SK-N-SH (cell line): ENCODE measurements around the gene MYL5. TPM values are rescaled to one million over a fixed set of nuclear protein-coding genes. Genes with fewer than 3 reads are reported as not detected.

Source experiments
- CTCF ChIA-PET: fragments of 300-600, 350-600 bp; formaldehyde crosslinking; extraction: SDS; loops from one replicate; lab custom pipeline; 2021; lab: Yijun Ruan, JAX
- POLR2A ChIA-PET: fragments of 350-600 bp; sonication (Branson Sonifier 250); formaldehyde crosslinking; extraction: SDS; loops from one replicate; lab custom pipeline; 2020; ENCODE audit warnings: antibody characterized with exemption, inconsistent platforms; lab: Yijun Ruan, JAX
- DNase-seq: peaks from one replicate; pipeline ENCODE4 v3.0.0; 2012
- H2AFZ ChIP-seq: fragments of 200-600 bp; sonication (generic); 2 replicates; pipeline ENCODE4 v1.8.1; 2016; ENCODE audit warnings: antibody characterized with exemption, mild to moderate bottlenecking, low read depth
- H3F3A ChIP-seq: fragments of 200-600 bp; sonication (generic); replicated peaks from 2 replicates; pipeline ENCODE3; 2016; ENCODE audit warnings: antibody characterized with exemption, mild to moderate bottlenecking; ENCODE audit not compliant: insufficient read depth
- H3K27ac ChIP-seq, 2 experiments: fragments of 200-500 bp in 1 of 2; fragments of 200-600 bp in 1 of 2; sonication (Bioruptor generic) in 1 of 2; sonication (generic), shearing (Covaris generic) in 1 of 2; 2 replicates each; pipeline versions ENCODE4 v1.5.1 to v1.6.1; 2014 to 2016; ENCODE audit warnings: low read depth in 2 of 2, inconsistent platforms in 1 of 2, low read length in 1 of 2, mild to moderate bottlenecking in 1 of 2, mixed read lengths in 1 of 2
- H3K27me3 ChIP-seq: fragments of 200-600 bp; sonication (generic), shearing (Covaris generic); 2 replicates; pipeline ENCODE4 v1.6.1; 2016; ENCODE audit warnings: mixed run types; ENCODE audit not compliant: insufficient read depth
- H3K36me3 ChIP-seq, 2 experiments: fragments of 200-500 bp in 1 of 2; fragments of 200-600 bp in 1 of 2; sonication (Bioruptor generic) in 1 of 2; sonication (generic) in 1 of 2; replicated peaks in 1 of 2; 2 replicates each; pipeline versions ENCODE3 to v1.5.1; 2014 to 2016; ENCODE audit warnings: low read length in 1 of 2, mild to moderate bottlenecking in 1 of 2; ENCODE audit not compliant: insufficient read depth in 2 of 2, control insufficient read depth in 1 of 2
- H3K4me1 ChIP-seq, 2 experiments: fragments of 200-500 bp in 1 of 2; fragments of 200-600 bp in 1 of 2; sonication (Bioruptor generic) in 1 of 2; sonication (generic), shearing (Covaris generic) in 1 of 2; 2 replicates each; pipeline versions ENCODE4 v1.5.1 to v1.6.1; 2014 to 2016; ENCODE audit warnings: low read depth in 1 of 2, low read length in 1 of 2, mixed run types in 1 of 2; ENCODE audit not compliant: insufficient read depth in 2 of 2, control insufficient read depth in 1 of 2
- H3K4me2 ChIP-seq: fragments of 200-600 bp; sonication (generic), shearing (Covaris generic); 2 replicates; pipeline ENCODE4 v1.6.1; 2017; ENCODE audit warnings: mixed run types
- H3K4me3 ChIP-seq, 2 experiments: fragments of 200-500 bp in 1 of 2; fragments of 200-600 bp in 1 of 2; sonication (Bioruptor generic) in 1 of 2; sonication (generic), shearing (Covaris generic) in 1 of 2; 2 replicates each; pipeline versions ENCODE4 v1.5.1 to v1.8.1; 2014 to 2016; ENCODE audit warnings: low read depth in 2 of 2, inconsistent platforms in 1 of 2, low read length in 1 of 2, mild to moderate bottlenecking in 1 of 2, mixed read lengths in 1 of 2, moderate library complexity in 1 of 2
- H3K79me2 ChIP-seq: fragments of 200-600 bp; sonication (generic); 2 replicates; pipeline ENCODE4 v1.8.1; 2017; ENCODE audit warnings: mild to moderate bottlenecking; ENCODE audit not compliant: insufficient read depth
- H3K9ac ChIP-seq: fragments of 200-600 bp; sonication (generic); 2 replicates; pipeline ENCODE4 v1.6.1; 2017; ENCODE audit warnings: mixed run types
- H3K9me2 ChIP-seq: fragments of 200-600 bp; sonication (generic); 2 replicates; pipeline ENCODE4 v1.6.1; 2017; ENCODE audit warnings: mixed run types
- H3K9me3 ChIP-seq: fragments of 200-600 bp; sonication (generic); 2 replicates; pipeline ENCODE4 v1.6.1; 2017; ENCODE audit warnings: mixed run types, mild to moderate bottlenecking, moderate library complexity
- H4K20me1 ChIP-seq: fragments of 200-600 bp; sonication (generic); 2 replicates; pipeline ENCODE4 v1.6.1; 2017; ENCODE audit warnings: mild to moderate bottlenecking, mixed run types; ENCODE audit not compliant: insufficient read depth
- CHD2 ChIP-seq: fragments of 150-350 bp; IDR thresholded peaks from 2 replicates; pipeline ENCODE4 v1.6.1; 2018; ENCODE audit warnings: low read length; ENCODE audit not compliant: partially characterized antibody
- EZH2phosphoT487 ChIP-seq: fragments of 200-600 bp; sonication (generic); IDR thresholded peaks from 2 replicates; pipeline ENCODE4 v1.6.1; 2017; ENCODE audit warnings: low read depth, mixed run types, mild to moderate bottlenecking, antibody characterized with exemption, moderate library complexity, borderline replicate concordance
- GABPA ChIP-seq: IDR thresholded peaks from 2 replicates; pipeline ENCODE4 v1.4.0; 2012; ENCODE audit warnings: low read depth, mild to moderate bottlenecking
- IRF3 ChIP-seq: fragments of 150-350 bp; IDR thresholded peaks from 2 replicates; pipeline ENCODE4 v1.6.1; 2016; ENCODE audit warnings: mild to moderate bottlenecking, low read depth, low read length
- MEF2A ChIP-seq: IDR thresholded peaks from 2 replicates; pipeline ENCODE4 v1.4.0; 2012; ENCODE audit warnings: low read depth, borderline replicate concordance
- MXI1 ChIP-seq: IDR thresholded peaks from 2 replicates; pipeline ENCODE4 v1.6.1; 2012; ENCODE audit warnings: mild to moderate bottlenecking, low read depth, low read length, improper control_type of control experiment
- RFX5 ChIP-seq: IDR thresholded peaks from 2 replicates; pipeline ENCODE4 v1.6.1; 2012; ENCODE audit warnings: mild to moderate bottlenecking, improper control_type of control experiment, low read length
- RXRA ChIP-seq: IDR thresholded peaks from 2 replicates; pipeline ENCODE4 v1.4.0; 2012; ENCODE audit warnings: low read depth, mild to moderate bottlenecking, borderline replicate concordance
- SMC3 ChIP-seq: IDR thresholded peaks from 2 replicates; pipeline ENCODE4 v1.6.1; 2012; ENCODE audit warnings: low read depth, low read length, improper control_type of control experiment
- TAF1 ChIP-seq: IDR thresholded peaks from 2 replicates; pipeline ENCODE4 v1.6.1; 2012; ENCODE audit warnings: low read depth, mild to moderate bottlenecking, low read length, moderate library complexity, borderline replicate concordance
- WGBS: methylation state at CpG from one replicate; pipeline ENCODE4 v1.1.6; 2017; ENCODE audit warnings: low lambda C conversion rate; 5-methylcytosine and 5-hydroxymethylcytosine counted together
- polyA plus RNA-seq, 3 experiments: library from polyadenylated mRNA; depleted of rRNA; stranded (reverse); fragments of >200 nt; gene quantifications; 2 replicates each; pipeline ENCODE4 v1.2.3, GENCODE V29; 2012
- TF ChIP-seq, protein P1 (sequence below): IDR thresholded peaks from 2 replicates; pipeline ENCODE4 v1.4.0; 2012; ENCODE audit warnings: low read depth
- TF ChIP-seq, protein P2 (sequence below): IDR thresholded peaks from 2 replicates; pipeline ENCODE4 v1.4.0; 2012; ENCODE audit warnings: low read depth, borderline replicate concordance
- TF ChIP-seq, protein P3 (sequence below): IDR thresholded peaks from 2 replicates; pipeline ENCODE4 v1.4.0; 2012; ENCODE audit warnings: low read depth, borderline replicate concordance
- TF ChIP-seq, protein P4 (sequence below): IDR thresholded peaks from 2 replicates; pipeline ENCODE4; 2012

The MYL5 gene
- polyA plus RNA-seq, 1 of the 3 experiments (the other 2 are of a cell fraction) = 46.9 TPM

DNA sequence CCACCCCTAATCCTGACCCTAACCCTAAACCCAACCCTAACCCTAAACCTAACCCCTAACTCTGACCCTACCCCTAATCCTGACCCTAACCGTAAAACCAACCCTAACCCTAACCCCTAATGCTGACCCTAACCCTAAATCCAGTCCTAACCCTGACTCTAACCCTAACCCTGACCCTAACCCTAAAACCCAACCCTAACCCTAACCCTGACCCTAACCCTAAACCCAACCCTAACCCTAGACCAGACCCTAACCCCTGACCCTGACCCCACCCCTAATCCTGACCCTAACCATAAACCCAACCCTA, 30.6 kb downstream of the MYL5 start:
- CTCF ChIA-PET = interaction anchor here (0.7 kb wide), 1 partner anchor 38 kb away, joined by 3 read pairs; no protein-coding TSS in a partner anchor
- Histone ChIP-seq H3K36me3 (peaks cover 0 to 2% of the 10 kb centered on the region in 2 experiments), H2AFZ (no peak overlapping the region), H3K27ac (no peak overlapping the region), H3K27me3 (no peaks in the 10 kb centered on the region), H3K9me3 (no peaks in the 10 kb centered on the region), H4K20me1 (peaks cover 26% of the 10 kb centered on the region), H3K9ac (no peak overlapping the region), H3F3A (peaks cover 3% of the 10 kb centered on the region), H3K4me2 (peak overlapping the region; percentile 65; the same call in 1 of the 2 replicates), H3K4me3 (peak overlapping the region in 1 of 2 experiments; percentile 62; a peak in 1 of 4 replicates), H3K4me1 (peaks cover 0 to 21% of the 10 kb centered on the region in 2 experiments; a peak in 2 of 4 replicates), H3K79me2 (peaks cover 38% of the 10 kb centered on the region), H3K9me2 (no peaks in the 10 kb centered on the region)
- POLR2A ChIA-PET = no interaction called here
- TF ChIP-seq, protein P1, sequence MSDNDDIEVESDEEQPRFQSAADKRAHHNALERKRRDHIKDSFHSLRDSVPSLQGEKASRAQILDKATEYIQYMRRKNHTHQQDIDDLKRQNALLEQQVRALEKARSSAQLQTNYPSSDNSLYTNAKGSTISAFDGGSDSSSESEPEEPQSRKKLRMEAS = no peak
- no peak for TF ChIP-seq MXI1
- TF ChIP-seq, protein P2, sequence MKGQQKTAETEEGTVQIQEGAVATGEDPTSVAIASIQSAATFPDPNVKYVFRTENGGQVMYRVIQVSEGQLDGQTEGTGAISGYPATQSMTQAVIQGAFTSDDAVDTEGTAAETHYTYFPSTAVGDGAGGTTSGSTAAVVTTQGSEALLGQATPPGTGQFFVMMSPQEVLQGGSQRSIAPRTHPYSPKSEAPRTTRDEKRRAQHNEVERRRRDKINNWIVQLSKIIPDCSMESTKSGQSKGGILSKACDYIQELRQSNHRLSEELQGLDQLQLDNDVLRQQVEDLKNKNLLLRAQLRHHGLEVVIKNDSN = no peak
- no peak for TF ChIP-seq EZH2phosphoT487
- no peak for TF ChIP-seq TAF1
- TF ChIP-seq MEF2A = no peak
- TF ChIP-seq SMC3 = no peak
- no peak for TF ChIP-seq GABPA
- TF ChIP-seq IRF3 = no peak
- TF ChIP-seq, protein P3, sequence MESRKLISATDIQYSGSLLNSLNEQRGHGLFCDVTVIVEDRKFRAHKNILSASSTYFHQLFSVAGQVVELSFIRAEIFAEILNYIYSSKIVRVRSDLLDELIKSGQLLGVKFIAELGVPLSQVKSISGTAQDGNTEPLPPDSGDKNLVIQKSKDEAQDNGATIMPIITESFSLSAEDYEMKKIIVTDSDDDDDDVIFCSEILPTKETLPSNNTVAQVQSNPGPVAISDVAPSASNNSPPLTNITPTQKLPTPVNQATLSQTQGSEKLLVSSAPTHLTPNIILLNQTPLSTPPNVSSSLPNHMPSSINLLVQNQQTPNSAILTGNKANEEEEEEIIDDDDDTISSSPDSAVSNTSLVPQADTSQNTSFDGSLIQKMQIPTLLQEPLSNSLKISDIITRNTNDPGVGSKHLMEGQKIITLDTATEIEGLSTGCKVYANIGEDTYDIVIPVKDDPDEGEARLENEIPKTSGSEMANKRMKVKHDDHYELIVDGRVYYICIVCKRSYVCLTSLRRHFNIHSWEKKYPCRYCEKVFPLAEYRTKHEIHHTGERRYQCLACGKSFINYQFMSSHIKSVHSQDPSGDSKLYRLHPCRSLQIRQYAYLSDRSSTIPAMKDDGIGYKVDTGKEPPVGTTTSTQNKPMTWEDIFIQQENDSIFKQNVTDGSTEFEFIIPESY = no peak
- TF ChIP-seq RXRA = no peak
- TF ChIP-seq, protein P4, sequence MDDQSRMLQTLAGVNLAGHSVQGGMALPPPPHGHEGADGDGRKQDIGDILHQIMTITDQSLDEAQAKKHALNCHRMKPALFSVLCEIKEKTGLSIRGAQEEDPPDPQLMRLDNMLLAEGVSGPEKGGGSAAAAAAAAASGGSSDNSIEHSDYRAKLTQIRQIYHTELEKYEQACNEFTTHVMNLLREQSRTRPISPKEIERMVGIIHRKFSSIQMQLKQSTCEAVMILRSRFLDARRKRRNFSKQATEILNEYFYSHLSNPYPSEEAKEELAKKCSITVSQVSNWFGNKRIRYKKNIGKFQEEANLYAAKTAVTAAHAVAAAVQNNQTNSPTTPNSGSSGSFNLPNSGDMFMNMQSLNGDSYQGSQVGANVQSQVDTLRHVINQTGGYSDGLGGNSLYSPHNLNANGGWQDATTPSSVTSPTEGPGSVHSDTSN = no peak
- no peak for TF ChIP-seq RFX5
- TF ChIP-seq CHD2 = no peak
- no peak for DNase-seq
- 100% methylated on average over 1 of the region's 1 CpG for WGBS
